Gastrocnemius medialis (tissue), 4 donors: ENCODE data around the gene PRICKLE3.

Experiments used
- CTCF ChIP-seq, 5 experiments: fragments of 450-650 bp in 3 of 5; fragments of 200-600 bp in 2 of 5; sonication (generic) in 2 of 5; IDR thresholded peaks in 4 of 5; conservative IDR thresholded peaks in 1 of 5; 1 replicate in 4 of 5; 2 replicates in 1 of 5; pipeline ENCODE4 v1.5.1; 2016 to 2019; ENCODE audit warnings: antibody characterized with exemption in 5 of 5, mild to moderate bottlenecking in 3 of 5, moderate library complexity in 3 of 5
- POLR2A ChIP-seq, 2 donors: fragments of 450-650 bp; IDR thresholded peaks; one replicate each; pipeline ENCODE4 v1.6.1; 2017; ENCODE audit warnings: antibody characterized with exemption in 2 of 2, mild to moderate bottlenecking in 2 of 2, moderate library complexity in 2 of 2

GRCh38 chrX:49208399-49208798 is 22.2 kb upstream of the PRICKLE3 start:
- TF ChIP-seq CTCF (IDR thresholded peaks at IDR 0.05 in 4 of 5, conservative IDR thresholded peaks at IDR 0.05 in 1 of 5) (no peak), POLR2A (IDR thresholded peaks at IDR 0.05) (no peak)
